Measurements from ENCODE around the gene PGBD5. TPM values are rescaled to one million over a fixed set of nuclear protein-coding genes. Genes with fewer than 3 reads are reported as not detected.

PGBD5 gene
- total RNA-seq, 1 donor from 2014 or later, result 0.12 TPM

- intact Hi-C loops (cut with micrococcal nuclease), result no loop called here
Observed at GRCh38 chr1:230308821-230309220, 117.3 kb downstream of the PGBD5 start.

- intact Hi-C loops (cut with micrococcal nuclease), result no loop called here
Observed at GRCh38 chr1:230308039-230308438, 118.1 kb downstream of the PGBD5 start.

GRCh38 chr1:230307213-230307612 lies 118.9 kb downstream of the PGBD5 start:
- intact Hi-C loops (cut with micrococcal nuclease), result no loop called here

- intact Hi-C loops (cut with micrococcal nuclease), result loop anchor here (1.0 kb wide), 1 partner anchor 645 kb away; no protein-coding TSS in a partner anchor
Observed at GRCh38 chr1:230306169-230306568, 120.0 kb downstream of the PGBD5 start.

- intact Hi-C loops (cut with micrococcal nuclease), result no loop called here
Observed at GRCh38 chr1:230303822-230304221, 122.3 kb downstream of the PGBD5 start.

GRCh38 chr1:230303069-230303468 lies 123.1 kb downstream of the PGBD5 start:
- intact Hi-C loops (cut with micrococcal nuclease), result no loop called here

- intact Hi-C loops (cut with micrococcal nuclease), result no loop called here
Observed at GRCh38 chr1:230301822-230302221, 124.3 kb downstream of the PGBD5 start.

- intact Hi-C loops (cut with micrococcal nuclease), result no loop called here
Observed at GRCh38 chr1:230301322-230301721, 124.8 kb downstream of the PGBD5 start.

GRCh38 chr1:230300322-230301301 lies 125.5 kb downstream of the PGBD5 start:
- intact Hi-C loops (cut with micrococcal nuclease), result no loop called here

- intact Hi-C loops (cut with micrococcal nuclease), result no loop called here
Observed at GRCh38 chr1:230299191-230300006, 126.7 kb downstream of the PGBD5 start.

- intact Hi-C loops (cut with micrococcal nuclease), result no loop called here
Observed at GRCh38 chr1:230295367-230295766, 130.8 kb downstream of the PGBD5 start.

- intact Hi-C loops (cut with micrococcal nuclease), result no loop called here
Observed at GRCh38 chr1:230293390-230293700, 132.8 kb downstream of the PGBD5 start.

- intact Hi-C loops (cut with micrococcal nuclease), result no loop called here
Observed at GRCh38 chr1:230292689-230293389, 133.3 kb downstream of the PGBD5 start.

- intact Hi-C loops (cut with micrococcal nuclease), result no loop called here
Observed at GRCh38 chr1:230291731-230292620, 134.2 kb downstream of the PGBD5 start.

- intact Hi-C loops (cut with micrococcal nuclease), result no loop called here
Observed at GRCh38 chr1:230289350-230289644, 136.8 kb downstream of the PGBD5 start.

- intact Hi-C loops (cut with micrococcal nuclease), result no loop called here
Observed at GRCh38 chr1:230288641-230289349, 137.3 kb downstream of the PGBD5 start.

- intact Hi-C loops (cut with micrococcal nuclease), result no loop called here
Observed at GRCh38 chr1:230287674-230288315, 138.3 kb downstream of the PGBD5 start.

GRCh38 chr1:230286890-230287269 lies 139.3 kb downstream of the PGBD5 start:
- intact Hi-C loops (cut with micrococcal nuclease), result no loop called here

GRCh38 chr1:230286166-230286889 lies 139.8 kb downstream of the PGBD5 start:
- intact Hi-C loops (cut with micrococcal nuclease), result no loop called here

Measured in T-helper 1 cell treated with Interleukin-12 subunit alpha and Interleukin-12 subunit beta and Interleukin-4 antibody, amounts not matched to agents 30 ng/mL and 1 ng/mL, for 36 hours (primary cell).